Endothelial cell of umbilical vein (primary cell): ENCODE measurements around the gene PACRGL. TPM values are rescaled to one million over a fixed set of nuclear protein-coding genes. Genes with fewer than 3 reads are reported as not detected.

ENCODE experiments used
- BruUV-seq: library from RNA; stranded (reverse); fragments of 400-500 nt; replicated peaks from 2 replicates; lab custom pipeline; 2021; lab: Mats Ljungman, UMichigan
- CTCF ChIA-PET: fragments of 300-600, 350-600 bp; sonication (Branson Sonifier 250); formaldehyde crosslinking; loops from one replicate; lab custom pipeline; 2021; ENCODE audit warnings: antibody characterized with exemption, inconsistent platforms; lab: Charles Lee
- POLR2A ChIA-PET: fragments of 300-600, 350-600 bp; sonication (Branson Sonifier 250); formaldehyde crosslinking; loops from one replicate; lab custom pipeline; 2021; ENCODE audit warnings: antibody characterized with exemption, inconsistent platforms; lab: Charles Lee
- DNase-seq: peaks from one replicate; pipeline ENCODE4 v3.0.0-alpha.2; 2011; ENCODE audit warnings: low read depth, low spot score
- FAIRE-seq: peaks from 2 replicates; lab custom pipeline; 2011; peaks lifted over from hg19 to GRCh38; lab: Jason Lieb, UNC
- H2AFZ ChIP-seq: 2 replicates; pipeline ENCODE4 v1.6.0; 2012; ENCODE audit warnings: low read depth, low read length, control low read depth, inconsistent platforms
- H3K27ac ChIP-seq: 2 replicates; pipeline ENCODE4 v1.5.1; 2011; ENCODE audit warnings: low read depth, mild to moderate bottlenecking, control low read depth, low read length, moderate library complexity; ENCODE audit not compliant: insufficient read depth
- H3K27me3 ChIP-seq, 2 experiments: 2 replicates each; pipeline versions ENCODE4 v1.6.0 to v1.6.1; 2011; ENCODE audit warnings: low read length in 2 of 2, mixed read lengths in 1 of 2; ENCODE audit not compliant: control insufficient read depth in 2 of 2, insufficient read depth in 2 of 2
- H3K36me3 ChIP-seq, 2 experiments: 2 replicates in 1 of 2; 3 replicates in 1 of 2; pipeline ENCODE4 v1.5.1; 2011; ENCODE audit warnings: low read length in 2 of 2, mild to moderate bottlenecking in 1 of 2, moderate library complexity in 1 of 2; ENCODE audit not compliant: control insufficient read depth in 2 of 2, insufficient read depth in 2 of 2; ENCODE audit errors: extremely low read depth in 1 of 2
- H3K4me1 ChIP-seq: 3 replicates; pipeline ENCODE4 v1.5.1; 2011; ENCODE audit warnings: mild to moderate bottlenecking, low read length; ENCODE audit not compliant: control insufficient read depth, insufficient read depth; ENCODE audit errors: extremely low read depth
- H3K4me2 ChIP-seq: 2 replicates; pipeline ENCODE4 v1.6.1; 2011; ENCODE audit warnings: low read length, control low read depth, mixed read lengths; ENCODE audit not compliant: insufficient read depth
- H3K4me3 ChIP-seq, 3 experiments: fragments of 200-600 bp in 1 of 3; sonication (generic), shearing (Covaris generic) in 1 of 3; replicated peaks in 1 of 3; 2 replicates each; pipeline ENCODE4 v1.5.1; 2011 to 2016; ENCODE audit warnings: control low read depth in 3 of 3, low read length in 3 of 3, mild to moderate bottlenecking in 2 of 3, inconsistent platforms in 1 of 3, low read depth in 1 of 3, moderate library complexity in 1 of 3; ENCODE audit not compliant: insufficient read depth in 1 of 3
- H3K79me2 ChIP-seq: 2 replicates; pipeline ENCODE4 v1.6.0; 2012; ENCODE audit warnings: low read length, inconsistent platforms; ENCODE audit not compliant: control insufficient read depth, insufficient read depth
- H3K9ac ChIP-seq: replicated peaks from 2 replicates; pipeline ENCODE3; 2011; ENCODE audit warnings: low read length, control low read depth; ENCODE audit not compliant: insufficient read depth; ENCODE audit errors: extremely low read depth
- H3K9me1 ChIP-seq: replicated peaks from 3 replicates; pipeline ENCODE4 v1.6.0; 2011; ENCODE audit warnings: mild to moderate bottlenecking, low read length; ENCODE audit not compliant: control insufficient read depth, insufficient read depth; ENCODE audit errors: extremely low read depth
- H3K9me3 ChIP-seq: replicated peaks from 2 replicates; pipeline ENCODE4 v1.5.1; 2012; ENCODE audit warnings: low read length, inconsistent platforms; ENCODE audit not compliant: control insufficient read depth, insufficient read depth
- H4K20me1 ChIP-seq: replicated peaks from 2 replicates; pipeline ENCODE3; 2011; ENCODE audit warnings: mild to moderate bottlenecking, low read length; ENCODE audit not compliant: control insufficient read depth, insufficient read depth; ENCODE audit errors: extremely low read depth
- EZH2 ChIP-seq: IDR thresholded peaks from 2 replicates; pipeline ENCODE4 v1.6.1; 2012; ENCODE audit warnings: borderline replicate concordance, low read depth, mild to moderate bottlenecking, moderate library complexity, low read length, inconsistent platforms; ENCODE audit not compliant: severe bottlenecking
- FOS ChIP-seq: IDR thresholded peaks from 2 replicates; pipeline ENCODE4 v1.6.1; 2011; ENCODE audit warnings: mild to moderate bottlenecking, low read length, moderate library complexity, borderline replicate concordance; ENCODE audit not compliant: insufficient read depth
- GATA2 ChIP-seq: IDR thresholded peaks from 2 replicates; pipeline ENCODE4 v1.7.0; 2011; ENCODE audit warnings: low read depth, mild to moderate bottlenecking, moderate library complexity, mixed read lengths, low read length; ENCODE audit not compliant: insufficient read length, insufficient read depth
- JUN ChIP-seq: IDR thresholded peaks from 2 replicates; pipeline ENCODE4 v1.6.1; 2011; ENCODE audit warnings: borderline replicate concordance, low read depth; ENCODE audit not compliant: insufficient read length, insufficient read depth
- MAX ChIP-seq: IDR thresholded peaks from 2 replicates; pipeline ENCODE4 v1.6.1; 2011; ENCODE audit not compliant: insufficient read depth, insufficient read length
- MYC ChIP-seq: IDR thresholded peaks from one replicate; pipeline ENCODE4 v1.6.1; 2011; ENCODE audit warnings: mild to moderate bottlenecking, low read depth, low read length
- POLR2A ChIP-seq: IDR thresholded peaks from 2 replicates; pipeline ENCODE4 v1.6.1; 2012; ENCODE audit warnings: low read depth, mild to moderate bottlenecking, control low read depth, low read length
- POLR2AphosphoS5 ChIP-seq: IDR thresholded peaks from 2 replicates; pipeline ENCODE4 v1.6.1; 2012; ENCODE audit warnings: low read depth, mild to moderate bottlenecking, control low read depth, low read length, moderate library complexity; ENCODE audit not compliant: insufficient read depth
- dilution Hi-C: fragments of 300-500 bp; cut with MboI; formaldehyde crosslinking; loops from one replicate; pipeline ENCODE4 v1.15.0; 2019; ENCODE audit warnings: low sequenced_read_pairs; ENCODE audit not compliant: extremely low pct_ligation_motif_present
- intact Hi-C: fragments of 100-400 bp; cut with micrococcal nuclease; formaldehyde crosslinking; loops from one replicate; pipeline ENCODE4 v1.10.0; 2022
- polyA plus RNA-seq, 4 experiments: library from polyadenylated mRNA; depleted of rRNA in 3 of 4; stranded (reverse) in 3 of 4; unstranded in 1 of 4; fragments of >200 nt; gene quantifications; 2 replicates each; pipeline versions ENCODE4 v1.2.1 to v1.2.3, GENCODE V29; 2011 to 2012; ENCODE audit warnings: missing spikeins in 1 of 4
- total RNA-seq: library from RNA; stranded (reverse); gene quantifications from 2 replicates; pipeline ENCODE4 v1.2.3, GENCODE V29; 2021
- TF ChIP-seq, protein P1 (sequence below), 2 donors: IDR thresholded peaks; 1 replicate in 1 of 2; 2 replicates in 1 of 2; pipeline ENCODE4 v1.5.1; 2011; ENCODE audit warnings: low read length in 2 of 2, mild to moderate bottlenecking in 2 of 2, moderate library complexity in 2 of 2, control low read depth in 1 of 2, inconsistent platforms in 1 of 2, low read depth in 1 of 2; ENCODE audit not compliant: insufficient read depth in 1 of 2; ENCODE audit errors: extremely low read depth in 1 of 2

The PACRGL gene
- total and polyA plus RNA-seq, 2 donors (not counting 3 experiments of a cell fraction or from before 2014, with no cell fraction given): 9.2 to 19.2 TPM

DNA sequence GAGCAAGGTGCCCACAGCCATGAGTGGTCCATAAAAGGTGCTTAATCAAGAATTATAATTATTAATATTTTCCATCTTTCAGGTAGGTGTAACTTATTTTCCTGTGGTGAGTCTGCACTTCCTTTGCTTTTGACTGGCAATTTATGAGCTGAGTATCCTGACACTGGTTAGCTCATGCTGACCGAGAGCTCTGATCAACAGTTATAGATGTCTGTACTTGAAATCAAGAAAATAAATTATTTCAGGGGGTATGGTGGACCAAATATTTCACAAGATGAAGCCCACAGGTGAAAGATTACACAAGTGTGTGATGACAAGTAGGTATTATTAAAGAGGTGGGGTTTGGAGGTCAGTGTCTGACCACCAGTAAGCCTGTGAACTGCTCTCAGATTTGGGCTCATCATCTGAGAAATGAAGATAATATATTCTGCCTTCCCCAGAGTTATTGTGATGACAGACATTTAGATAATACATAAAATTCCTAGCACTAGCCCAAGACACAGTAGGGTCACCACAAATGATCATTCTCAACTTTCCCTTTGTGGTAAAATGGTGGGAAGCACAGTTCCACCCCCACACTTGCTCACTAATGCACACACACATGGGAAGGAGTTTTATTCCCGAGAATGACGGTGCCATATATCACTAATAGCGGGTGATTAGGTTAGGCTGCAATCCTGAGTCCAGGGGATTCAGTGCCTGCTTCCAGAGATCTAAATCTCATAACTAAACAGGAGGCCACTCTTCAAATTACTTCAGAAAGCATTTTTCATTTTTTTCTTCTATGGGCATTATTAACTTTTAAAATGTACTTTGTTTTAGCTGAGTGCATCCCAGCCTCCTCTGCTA, 34.0 kb upstream of the PACRGL start:
- H3K36me3 ChIP-seq: no peaks in the 10 kb centered on the region
- no TSS peak for BruUV-seq
- H3K9me3 ChIP-seq: no peaks in the 10 kb centered on the region
- H2AFZ ChIP-seq: no peak overlapping the region
- TF ChIP-seq, protein P1, sequence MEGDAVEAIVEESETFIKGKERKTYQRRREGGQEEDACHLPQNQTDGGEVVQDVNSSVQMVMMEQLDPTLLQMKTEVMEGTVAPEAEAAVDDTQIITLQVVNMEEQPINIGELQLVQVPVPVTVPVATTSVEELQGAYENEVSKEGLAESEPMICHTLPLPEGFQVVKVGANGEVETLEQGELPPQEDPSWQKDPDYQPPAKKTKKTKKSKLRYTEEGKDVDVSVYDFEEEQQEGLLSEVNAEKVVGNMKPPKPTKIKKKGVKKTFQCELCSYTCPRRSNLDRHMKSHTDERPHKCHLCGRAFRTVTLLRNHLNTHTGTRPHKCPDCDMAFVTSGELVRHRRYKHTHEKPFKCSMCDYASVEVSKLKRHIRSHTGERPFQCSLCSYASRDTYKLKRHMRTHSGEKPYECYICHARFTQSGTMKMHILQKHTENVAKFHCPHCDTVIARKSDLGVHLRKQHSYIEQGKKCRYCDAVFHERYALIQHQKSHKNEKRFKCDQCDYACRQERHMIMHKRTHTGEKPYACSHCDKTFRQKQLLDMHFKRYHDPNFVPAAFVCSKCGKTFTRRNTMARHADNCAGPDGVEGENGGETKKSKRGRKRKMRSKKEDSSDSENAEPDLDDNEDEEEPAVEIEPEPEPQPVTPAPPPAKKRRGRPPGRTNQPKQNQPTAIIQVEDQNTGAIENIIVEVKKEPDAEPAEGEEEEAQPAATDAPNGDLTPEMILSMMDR (IDR thresholded peaks at IDR 0.05; ENCODE audit: extremely low read depth in 1 of 2, insufficient read depth in 1 of 2, low read depth in 1 of 2, low read length in 2 of 2): no peak
- TF ChIP-seq EZH2 (no peak), FOS (no peak), POLR2AphosphoS5 (no peak), MAX (no peak), POLR2A (no peak), MYC (no peak), JUN (no peak), GATA2 (no peak)
- H3K4me2 ChIP-seq: no peak overlapping the region
- dilution Hi-C loops (no loop called here), intact Hi-C loops (no loop called here)
- no peak overlapping the region for H3K4me3 ChIP-seq
- H3K9me1 ChIP-seq: no peaks in the 10 kb centered on the region
- H3K27ac ChIP-seq: no peak overlapping the region
- DNase-seq (no peak), FAIRE-seq (no peak)
- H3K79me2 ChIP-seq: no peaks in the 10 kb centered on the region
- H3K9ac ChIP-seq: no peak overlapping the region
- H4K20me1 ChIP-seq: no peaks in the 10 kb centered on the region
- no peaks in the 10 kb centered on the region for H3K27me3 ChIP-seq
- ChIA-PET CTCF (interaction anchor here (0.8 to 1.3 kb wide), 2 partner anchors 9 to 19 kb away, joined by 3 to 4 read pairs; no protein-coding TSS in a partner anchor), POLR2A (no interaction called here)
- H3K4me1 ChIP-seq: peaks cover 15% of the 10 kb centered on the region
